ENCODE data around the gene CNOT6.

GRCh38 chr5:180467028-180467975, 26.9 kb upstream of the CNOT6 start:
- TF ChIP-seq POLR2A (IDR thresholded peaks at IDR 0.05; ENCODE audit: low read depth, low read length) (no peak), POLR2AphosphoS5 (IDR thresholded peaks at IDR 0.05; ENCODE audit: low read depth, low read length) (no peak)

All from GM12891 (cell line).